GM15510 (cell line): ENCODE data around the gene FAM217A.

Source experiments
- POLR2A ChIP-seq: IDR thresholded peaks from 3 replicates; pipeline ENCODE4 v1.6.1; 2011; ENCODE audit warnings: borderline replicate concordance; ENCODE audit not compliant: insufficient read length; ENCODE audit errors: extremely low read depth

Gene FAM217A

DNA sequence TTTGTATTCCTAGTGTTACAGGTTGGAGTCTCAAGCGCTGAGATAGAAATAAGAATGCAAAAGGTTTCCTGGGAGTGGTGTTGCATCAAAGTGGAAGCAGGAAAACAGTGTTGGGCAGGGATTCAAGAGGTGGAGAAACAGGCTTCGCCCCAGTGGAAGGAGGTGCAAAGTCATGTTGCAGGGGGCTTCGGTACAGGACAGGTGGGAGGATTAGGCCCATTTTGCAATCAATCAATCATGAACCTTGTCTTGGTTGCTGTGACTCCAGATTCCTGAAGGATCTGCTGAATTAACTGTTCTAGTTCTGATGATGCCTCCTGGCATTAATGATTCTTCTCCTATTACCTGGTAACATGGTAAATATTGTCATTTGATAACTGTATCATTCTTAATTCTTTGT, 22.4 kb upstream of the FAM217A start:
- no peak for TF ChIP-seq POLR2A

DNA sequence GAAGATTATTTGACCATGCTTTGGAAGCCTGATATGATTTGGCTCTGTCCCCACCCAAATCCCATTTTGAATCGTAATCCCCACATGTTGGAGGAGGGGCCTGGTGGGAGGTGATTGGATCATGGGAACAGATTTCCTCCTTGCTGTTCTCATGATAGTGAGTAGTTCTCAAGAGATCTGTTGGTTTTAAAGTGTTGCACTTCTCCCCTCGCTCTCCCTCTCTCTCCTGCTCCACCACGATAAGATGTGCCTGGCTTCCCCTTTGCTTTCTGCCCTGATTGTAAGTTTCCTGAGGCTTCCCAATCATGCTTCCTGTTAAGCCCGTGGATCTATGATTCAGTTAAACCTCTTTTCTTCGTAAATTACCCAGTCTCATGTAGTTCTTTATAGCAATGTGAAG, 21.7 kb upstream of the FAM217A start:
- no peak for TF ChIP-seq POLR2A

GRCh38 chr6:4093288-4093687, 14.4 kb upstream of the FAM217A start:
- TF ChIP-seq POLR2A: no peak

- no peak for TF ChIP-seq POLR2A
These were observed 13.0 kb upstream of the FAM217A start for GRCh38 chr6:4091941-4092340.

- no peak for TF ChIP-seq POLR2A
These were observed 9.8 kb upstream of the FAM217A start for GRCh38 chr6:4088704-4089103.

- TF ChIP-seq POLR2A: no peak
These were observed 6.4 kb upstream of the FAM217A start for GRCh38 chr6:4085332-4085700.

GRCh38 chr6:4084444-4085331, 5.8 kb upstream of the FAM217A start:
- no peak for TF ChIP-seq POLR2A

DNA sequence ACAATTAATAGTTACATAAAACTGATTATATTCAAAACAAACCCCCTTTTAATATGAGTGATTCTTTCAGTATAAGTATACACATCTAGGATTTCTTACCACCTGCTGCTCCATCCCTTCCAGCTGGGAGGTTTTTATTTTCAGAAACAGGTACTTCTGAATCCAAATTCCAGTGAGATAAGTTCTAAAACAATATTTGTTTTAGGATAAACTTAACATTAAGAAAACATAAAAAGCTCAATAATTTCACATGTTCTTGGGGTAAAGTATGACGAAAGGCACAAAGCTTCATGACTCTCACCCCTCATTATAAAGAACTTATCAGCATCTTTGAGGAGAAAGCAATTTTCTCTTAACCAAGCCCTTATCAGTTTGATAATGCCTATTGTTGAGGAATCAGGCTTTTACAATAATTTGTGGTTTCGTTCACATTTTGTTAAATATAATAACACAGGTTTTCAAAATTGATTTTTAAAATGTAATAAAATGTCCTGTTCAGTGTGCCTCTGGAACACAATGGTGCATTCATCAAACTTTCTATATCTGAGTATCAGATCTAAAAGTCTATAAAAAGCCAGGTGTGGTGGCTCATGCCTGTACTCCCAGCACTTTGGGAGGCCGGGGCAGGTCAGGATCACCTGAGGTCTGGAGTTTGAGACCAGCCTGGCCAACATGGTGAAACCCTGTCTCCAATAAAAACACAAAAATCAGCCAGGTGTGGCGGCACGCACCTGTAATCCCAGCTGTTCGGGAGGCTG, 4.3 kb downstream of the FAM217A start:
- TF ChIP-seq POLR2A: no peak

- no peak for TF ChIP-seq POLR2A
These were observed 7.6 kb downstream of the FAM217A start for GRCh38 chr6:4071330-4071729.

GRCh38 chr6:4069199-4069598, 9.7 kb downstream of the FAM217A start:
- no peak for TF ChIP-seq POLR2A

- no peak for TF ChIP-seq POLR2A
These were observed 11.3 kb downstream of the FAM217A start for GRCh38 chr6:4067673-4068072.

DNA sequence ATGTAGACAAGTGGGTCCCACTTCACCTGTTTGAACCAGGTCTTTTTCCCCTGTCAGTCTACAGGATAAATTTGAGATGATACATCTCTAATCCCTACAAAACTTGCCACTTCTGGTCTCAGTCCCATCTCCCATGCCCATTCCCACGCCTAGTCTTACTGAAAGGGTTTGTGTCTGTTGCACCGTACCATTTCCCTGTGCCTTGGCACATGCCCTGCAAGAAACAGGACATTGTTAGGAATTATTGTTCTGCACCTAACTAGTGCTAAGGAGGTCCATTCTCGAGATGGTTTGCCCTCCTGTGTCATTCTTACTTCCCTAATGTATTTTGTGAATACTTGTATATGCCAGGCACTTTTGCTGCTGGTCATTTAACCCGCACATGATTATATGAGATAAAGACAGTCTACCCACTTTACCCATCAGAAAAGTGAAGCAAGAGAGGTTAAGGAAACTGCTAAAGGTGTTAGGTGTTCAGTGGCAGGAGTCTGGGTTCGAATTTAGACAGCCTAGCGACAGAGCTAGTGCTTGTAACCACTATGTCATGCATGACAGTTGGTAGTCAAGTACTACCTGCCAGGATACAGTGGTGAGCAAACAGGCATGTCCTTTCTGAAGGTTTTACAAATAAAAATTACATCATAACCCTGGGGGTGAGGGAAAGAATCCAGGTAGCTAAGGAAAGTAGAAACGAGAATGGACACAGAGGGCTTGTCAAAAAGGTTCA, 12.7 kb downstream of the FAM217A start:
- no peak for TF ChIP-seq POLR2A

DNA sequence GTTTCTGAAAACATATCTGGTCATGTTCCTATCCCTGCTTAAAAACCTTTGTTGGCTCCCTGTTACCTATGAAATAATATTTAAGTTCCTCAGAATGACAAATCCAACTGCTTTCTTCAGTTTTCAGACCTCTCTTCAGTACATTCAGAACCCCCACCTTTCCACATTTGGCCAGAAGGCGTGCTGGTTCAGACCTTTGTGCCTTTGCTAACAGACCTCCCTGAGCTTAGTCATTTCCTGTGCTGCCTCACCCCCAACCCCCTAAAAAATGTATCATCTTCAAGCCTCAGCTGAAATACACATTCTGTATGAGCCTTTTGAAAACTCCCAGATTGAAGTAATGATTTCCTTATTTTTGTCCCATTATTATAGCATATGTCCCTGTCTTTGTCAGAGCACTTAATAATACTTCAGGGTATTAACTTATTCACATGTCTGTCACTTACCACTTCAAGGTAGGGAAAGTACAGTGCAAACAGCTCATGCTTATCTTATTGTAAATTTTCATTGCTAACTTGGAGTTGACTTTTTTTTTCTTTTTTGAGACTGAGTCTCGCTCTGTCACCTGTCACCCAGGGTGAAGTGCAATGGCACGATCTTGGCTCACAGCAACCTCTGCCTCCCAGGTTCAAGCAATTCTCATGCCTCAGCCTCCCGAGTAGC, 19.7 kb downstream of the FAM217A start:
- no peak for TF ChIP-seq POLR2A

DNA sequence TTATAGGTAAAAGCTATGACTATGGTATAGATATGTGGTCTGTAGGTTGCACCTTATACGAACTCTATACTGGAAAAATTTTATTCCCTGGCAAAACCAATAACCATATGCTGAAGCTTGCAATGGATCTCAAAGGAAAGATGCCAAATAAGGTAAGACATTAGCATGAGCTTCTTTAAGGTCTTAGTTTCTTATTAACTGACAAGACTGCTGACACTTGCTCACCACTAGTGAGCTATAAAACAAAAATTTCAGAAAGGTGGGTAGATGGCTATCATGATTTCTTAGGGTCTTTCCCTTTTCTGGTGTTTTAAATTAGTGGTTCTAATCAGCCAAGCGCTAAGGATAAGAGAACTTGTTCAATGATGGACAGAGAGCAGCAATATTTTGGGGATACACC, 21.9 kb downstream of the FAM217A start:
- TF ChIP-seq POLR2A: no peak
